IMR-90 (cell line): ENCODE results near the gene KCNQ2. TPM values are rescaled to one million over a fixed set of nuclear protein-coding genes. Genes with fewer than 3 reads are reported as not detected.

Source experiments
- ATAC-seq: fragments of 200-7000 bp; cut with Tn5 transposase; 2 replicates; pipeline ENCODE4 v1.9.1; 2020; ENCODE audit warnings: low read depth, mild to moderate bottlenecking, moderate library complexity
- BruUV-seq: library from RNA; stranded (reverse); fragments of 400-500 nt; replicated peaks from 2 replicates; lab custom pipeline; 2021; lab: Mats Ljungman, UMichigan
- CTCF ChIA-PET: fragments of 300-600 bp; formaldehyde crosslinking; extraction: SDS; loops from one replicate; lab custom pipeline; 2021; ENCODE audit warnings: antibody characterized with exemption; lab: Yijun Ruan, JAX
- POLR2A ChIA-PET: fragments of 300-600 bp; sonication (Branson Sonifier 250); formaldehyde crosslinking; loops from one replicate; lab custom pipeline; 2022; ENCODE audit warnings: antibody characterized with exemption; ENCODE audit not compliant: unreplicated experiment; lab: Charles Lee
- DNase-seq: peaks from one replicate; pipeline ENCODE4 v3.0.0; 2013
- H2AFZ ChIP-seq: replicated peaks from 2 replicates; pipeline ENCODE3; 2013; ENCODE audit warnings: low read length, mild to moderate bottlenecking; ENCODE audit not compliant: poor library complexity
- H2AK5ac ChIP-seq: 2 replicates; pipeline ENCODE4 v1.6.1; 2013; ENCODE audit warnings: low read depth, low read length, inconsistent platforms
- H2AK9ac ChIP-seq: replicated peaks from 2 replicates; pipeline ENCODE3; 2013; ENCODE audit warnings: mild to moderate bottlenecking, low read depth, low read length, moderate library complexity; ENCODE audit not compliant: poor library complexity
- H2BK120ac ChIP-seq: 2 replicates; pipeline ENCODE4 v1.6.1; 2013; ENCODE audit warnings: low read depth, low read length, inconsistent platforms
- H2BK15ac ChIP-seq: 3 replicates; pipeline ENCODE4 v1.6.1; 2013; ENCODE audit warnings: low read depth, low read length, inconsistent platforms
- H2BK20ac ChIP-seq: 2 replicates; pipeline ENCODE4 v1.6.1; 2013; ENCODE audit warnings: low read depth, mild to moderate bottlenecking, inconsistent platforms, low read length, moderate library complexity
- H2BK5ac ChIP-seq: 2 replicates; pipeline ENCODE4 v1.6.1; 2013; ENCODE audit warnings: mild to moderate bottlenecking, low read depth, low read length, inconsistent platforms; ENCODE audit not compliant: poor library complexity, severe bottlenecking
- H3K14ac ChIP-seq: replicated peaks from 2 replicates; pipeline ENCODE4 v1.6.1; 2013; ENCODE audit warnings: low read depth, low read length, inconsistent platforms
- H3K18ac ChIP-seq: 2 replicates; pipeline ENCODE4 v1.6.1; 2013; ENCODE audit warnings: low read depth, low read length, control low read depth
- H3K23ac ChIP-seq: 2 replicates; pipeline ENCODE4 v1.6.1; 2013; ENCODE audit warnings: low read depth, low read length, inconsistent platforms
- H3K27ac ChIP-seq: 2 replicates; pipeline ENCODE4 v1.5.1; 2013; ENCODE audit warnings: mild to moderate bottlenecking, control low read depth, low read length; ENCODE audit not compliant: insufficient read depth
- H3K27me3 ChIP-seq: 2 replicates; pipeline ENCODE4 v1.6.1; 2013; ENCODE audit warnings: low read length; ENCODE audit not compliant: control insufficient read depth, insufficient read depth
- H3K36me3 ChIP-seq: 2 replicates; pipeline ENCODE4 v1.6.1; 2013; ENCODE audit warnings: low read length, mixed read lengths; ENCODE audit not compliant: control insufficient read depth, insufficient read depth
- H3K4ac ChIP-seq: 2 replicates; pipeline ENCODE4 v1.6.1; 2013; ENCODE audit warnings: low read depth, low read length, inconsistent platforms
- H3K4me1 ChIP-seq: 2 replicates; pipeline ENCODE4 v1.6.1; 2013; ENCODE audit warnings: low read length, mixed read lengths; ENCODE audit not compliant: control insufficient read depth, insufficient read depth
- H3K4me2 ChIP-seq: 2 replicates; pipeline ENCODE4 v1.6.1; 2013; ENCODE audit warnings: low read depth, mild to moderate bottlenecking, control low read depth, low read length, moderate library complexity
- H3K4me3 ChIP-seq: 2 replicates; pipeline ENCODE4 v1.5.1; 2013; ENCODE audit warnings: low read depth, mild to moderate bottlenecking, control low read depth, low read length, moderate library complexity; ENCODE audit not compliant: insufficient read depth
- H3K56ac ChIP-seq: 2 replicates; pipeline ENCODE4 v1.6.1; 2013; ENCODE audit warnings: low read length, inconsistent platforms; ENCODE audit not compliant: insufficient read depth; ENCODE audit errors: extremely low read depth
- H3K79me1 ChIP-seq, 2 experiments: 2 replicates each; pipeline ENCODE4 v1.6.1; 2013; ENCODE audit warnings: low read length in 2 of 2, inconsistent platforms in 1 of 2, low read depth in 1 of 2
- H3K9ac ChIP-seq: 2 replicates; pipeline ENCODE4 v1.6.1; 2013; ENCODE audit warnings: low read depth, low read length, control low read depth
- H3K9me1 ChIP-seq: 2 replicates; pipeline ENCODE4 v1.6.1; 2013; ENCODE audit warnings: low read length, inconsistent platforms; ENCODE audit not compliant: insufficient read depth
- H3K9me3 ChIP-seq: 2 replicates; pipeline ENCODE4 v1.6.1; 2013; ENCODE audit warnings: low read length; ENCODE audit not compliant: control insufficient read depth, insufficient read depth
- H4K20me1 ChIP-seq: 2 replicates; pipeline ENCODE4 v1.6.1; 2013; ENCODE audit warnings: low read length, inconsistent platforms; ENCODE audit not compliant: insufficient read depth
- H4K5ac ChIP-seq: 2 replicates; pipeline ENCODE4 v1.6.1; 2013; ENCODE audit warnings: mild to moderate bottlenecking, low read depth, low read length, control low read depth
- H4K8ac ChIP-seq, 2 experiments: 2 replicates each; pipeline ENCODE4 v1.6.1; 2013; ENCODE audit warnings: low read depth in 2 of 2, low read length in 2 of 2, control low read depth in 1 of 2, inconsistent platforms in 1 of 2
- H4K91ac ChIP-seq: 2 replicates; pipeline ENCODE4 v1.6.1; 2013; ENCODE audit warnings: low read depth, low read length, inconsistent platforms; ENCODE audit not compliant: insufficient read depth
- ELK1 ChIP-seq: fragments of 150-350 bp; IDR thresholded peaks from 2 replicates; pipeline ENCODE4 v1.6.1; 2016; ENCODE audit warnings: low read depth, mild to moderate bottlenecking, low read length, moderate library complexity, borderline replicate concordance
- NFE2L2 ChIP-seq: fragments of 150-350 bp; IDR thresholded peaks from 2 replicates; pipeline ENCODE4 v1.6.1; 2016; ENCODE audit warnings: low read depth, mild to moderate bottlenecking, low read length
- POLR2A ChIP-seq: IDR thresholded peaks from 2 replicates; pipeline ENCODE4 v1.6.1; 2012; ENCODE audit warnings: mild to moderate bottlenecking, low read depth, low read length
- RCOR1 ChIP-seq: IDR thresholded peaks from 2 replicates; pipeline ENCODE4 v1.6.1; 2012; ENCODE audit warnings: mild to moderate bottlenecking, low read length, improper control_type of control experiment; ENCODE audit not compliant: insufficient replicate concordance
- SMC3 ChIP-seq: fragments of 150-350 bp; IDR thresholded peaks from 2 replicates; pipeline ENCODE4 v1.6.1; 2016; ENCODE audit warnings: low read depth, mild to moderate bottlenecking, antibody characterized with exemption, low read length, moderate library complexity
- WGBS, 2 experiments: methylation state at CpG; one replicate each; pipeline versions ENCODE4 v1.1.5 to v1.1.7; 2013; ENCODE audit warnings: missing lambda C conversion rate in 2 of 2; ENCODE audit not compliant: insufficient read length in 1 of 2; ENCODE audit errors: extremely low coverage in 2 of 2; 5-methylcytosine and 5-hydroxymethylcytosine counted together
- dilution Hi-C: fragments of 300-500 bp; cut with HindIII; formaldehyde crosslinking; loops from one replicate; pipeline ENCODE4 v1.14.3; 2018; ENCODE audit warnings: low sequenced_read_pairs; ENCODE audit not compliant: unreplicated experiment
- in situ Hi-C: fragments of 300-500 bp; cut with MboI; formaldehyde crosslinking; loops from 3 replicates; pipeline ENCODE4 v1.14.3; 2019; ENCODE audit warnings: low sequenced_read_pairs, inconsistent platforms, mixed read lengths
- intact Hi-C: fragments of 100-400 bp; cut with micrococcal nuclease; formaldehyde crosslinking; loops from 2 replicates; pipeline ENCODE4 v1.10.0; 2022
- polyA plus RNA-seq, 3 experiments: library from polyadenylated mRNA; depleted of rRNA; stranded (reverse); fragments of >200 nt; gene quantifications; 2 replicates each; pipeline ENCODE4 v1.2.3, GENCODE V29; 2012; ENCODE audit warnings: low replicate concordance in 1 of 3
- total RNA-seq: library from RNA; depleted of rRNA; stranded (reverse); fragments of >200 nt; gene quantifications from 2 replicates; pipeline ENCODE4 v1.2.3, GENCODE V29; 2012

The KCNQ2 gene
- total and polyA plus RNA-seq, 2 of the 4 experiments (the other 2 are of a cell fraction), result 0.02 TPM; not detected in 1

DNA sequence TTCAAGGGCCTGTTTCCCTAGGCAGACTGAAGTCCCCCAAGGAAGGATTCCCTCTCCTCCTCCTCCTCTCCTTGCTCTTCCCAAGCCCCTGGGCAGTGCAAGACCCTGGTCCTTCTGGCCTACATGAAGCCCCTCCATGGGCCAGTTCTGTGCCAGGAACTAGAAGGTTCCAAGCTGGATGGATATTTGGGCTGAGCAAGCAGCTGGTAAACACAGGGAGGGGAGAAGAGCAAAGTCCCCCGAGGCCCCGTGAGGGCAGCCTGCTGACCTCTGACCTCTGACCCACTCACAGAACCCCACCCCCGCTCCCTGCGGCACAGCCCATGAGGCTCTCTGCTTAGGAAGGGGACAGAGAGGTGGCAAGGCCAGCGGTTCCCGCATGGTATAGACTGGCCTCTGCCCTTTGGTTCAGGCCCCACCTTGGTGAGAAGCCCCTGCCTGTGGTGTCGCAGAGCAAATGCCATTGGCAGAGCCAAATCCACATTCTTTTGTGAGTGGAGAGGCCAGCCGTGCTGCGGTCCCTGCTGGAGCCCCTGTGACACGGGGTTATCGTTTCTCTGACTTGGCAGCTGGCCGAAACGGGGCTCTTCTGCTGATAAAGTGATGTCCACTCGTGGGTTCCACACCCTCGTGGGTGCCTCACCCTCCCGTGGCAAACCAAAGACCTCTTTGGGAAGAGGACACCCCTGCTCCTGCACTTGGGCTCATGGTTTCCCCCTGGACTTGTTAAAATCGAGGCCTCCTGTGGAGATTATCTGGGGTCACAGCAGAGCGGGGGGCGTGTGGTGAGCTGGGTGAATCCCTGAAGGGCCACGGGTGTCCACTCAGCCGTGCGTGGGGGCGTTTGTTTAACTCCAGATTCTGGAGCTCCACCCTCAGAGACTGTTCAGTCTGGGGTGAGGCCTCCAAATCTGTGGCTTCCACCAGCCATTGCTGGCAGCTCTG, 109.2 kb downstream of the KCNQ2 start:
- Histone ChIP-seq H3K27me3 (peaks cover 50% of the 10 kb centered on the region), H2BK5ac (no peak overlapping the region), H2AFZ (no peak overlapping the region), H3K14ac (no peak overlapping the region), H2BK120ac (no peak overlapping the region), H2AK9ac (no peak overlapping the region), H3K23ac (no peak overlapping the region), H4K8ac (no peak overlapping the region), H3K18ac (no peak overlapping the region), H2AK5ac (no peak overlapping the region), H3K36me3 (no peaks in the 10 kb centered on the region), H3K27ac (no peak overlapping the region), H4K91ac (no peak overlapping the region), H3K4ac (no peak overlapping the region), H2BK20ac (no peak overlapping the region), H4K5ac (no peak overlapping the region), H3K9ac (no peak overlapping the region), H2BK15ac (no peak overlapping the region), H3K56ac (no peak overlapping the region), H3K4me2 (no peak overlapping the region), H3K79me1 (no peaks in the 10 kb centered on the region), H4K20me1 (no peaks in the 10 kb centered on the region), H3K4me1 (no peaks in the 10 kb centered on the region), H3K4me3 (no peak overlapping the region), H3K9me1 (no peaks in the 10 kb centered on the region), H3K9me3 (no peaks in the 10 kb centered on the region)
- ChIA-PET POLR2A (no interaction called here), CTCF (no interaction called here)
- BruUV-seq, result no TSS peak
- intact Hi-C loops, result no loop called here
- ATAC-seq, result no peak
- DNase-seq, result no peak
- 32% methylated on average over 11 of the region's 23 CpGs; no CpG with 5 or more reads in 1 of the 2 experiments for WGBS, 2 experiments
- in situ Hi-C loops, result no loop called here
- dilution Hi-C loops, result no loop called here
- TF ChIP-seq POLR2A (no peak), SMC3 (no peak), RCOR1 (no peak), ELK1 (no peak), NFE2L2 (no peak)
